ENCODE measurements around the gene TMEM150C.

TMEM150C gene

DNA sequence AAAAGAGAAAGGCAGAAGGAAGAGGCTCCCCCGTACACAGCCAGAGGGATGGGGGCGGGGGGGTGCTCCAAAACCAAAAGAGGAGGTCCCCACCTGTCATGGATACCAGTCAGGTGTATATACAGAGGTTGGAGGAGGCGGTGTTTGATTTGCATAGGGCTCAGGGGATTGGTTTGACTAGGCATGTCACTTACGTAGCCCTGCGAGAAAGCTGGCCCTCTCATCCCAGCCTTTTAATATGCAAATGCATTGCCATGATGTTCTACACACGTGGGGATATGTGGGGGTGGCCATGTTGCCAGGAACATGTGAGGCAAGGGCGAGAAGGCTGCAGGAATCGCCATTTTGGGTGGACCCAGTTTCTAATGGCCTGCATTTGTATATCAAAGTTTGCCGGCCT, 38.6 kb downstream of the TMEM150C start:
- Histone ChIP-seq H3K4me3 (ENCODE audit: low read length) (no peak overlapping the region), H3K9me3 (ENCODE audit: low read length) (peaks cover 1% of the 10 kb centered on the region), H3K36me3 (ENCODE audit: insufficient read depth, low read length) (no peaks in the 10 kb centered on the region), H3K4me1 (ENCODE audit: insufficient read depth, low read length) (no peaks in the 10 kb centered on the region), H2AFZ (ENCODE audit: low read depth, low read length) (no peak overlapping the region), H3K27me3 (ENCODE audit: insufficient read depth, low read length) (peaks cover 2% of the 10 kb centered on the region)

DNA sequence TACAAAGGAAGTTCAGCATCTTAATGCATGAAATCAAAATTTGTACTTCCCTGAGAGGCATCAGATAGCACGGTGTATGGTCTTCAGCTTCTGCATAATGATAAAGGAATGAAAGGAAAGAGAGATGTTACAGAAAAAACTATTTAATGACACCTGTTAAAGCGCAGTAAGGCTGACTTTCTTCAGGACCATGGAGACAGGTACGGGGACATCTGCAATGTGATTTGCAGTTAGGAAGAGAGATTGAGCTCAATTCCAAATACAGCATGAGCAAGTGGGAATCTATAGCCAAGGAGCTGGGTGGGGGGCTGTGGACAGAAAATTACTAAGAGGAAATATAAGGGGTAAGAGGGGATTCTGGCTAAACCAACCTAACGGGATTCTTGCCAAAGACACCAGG, 39.3 kb downstream of the TMEM150C start:
- peaks cover 2% of the 10 kb centered on the region for H3K27me3 ChIP-seq (ENCODE audit: insufficient read depth, low read length)
- H3K4me3 ChIP-seq (ENCODE audit: low read length): no peak overlapping the region
- H2AFZ ChIP-seq (ENCODE audit: low read depth, low read length): no peak overlapping the region
- no peaks in the 10 kb centered on the region for H3K36me3 ChIP-seq (ENCODE audit: insufficient read depth, low read length)
- no peaks in the 10 kb centered on the region for H3K4me1 ChIP-seq (ENCODE audit: insufficient read depth, low read length)
- peaks cover 1% of the 10 kb centered on the region for H3K9me3 ChIP-seq (ENCODE audit: low read length)

DNA sequence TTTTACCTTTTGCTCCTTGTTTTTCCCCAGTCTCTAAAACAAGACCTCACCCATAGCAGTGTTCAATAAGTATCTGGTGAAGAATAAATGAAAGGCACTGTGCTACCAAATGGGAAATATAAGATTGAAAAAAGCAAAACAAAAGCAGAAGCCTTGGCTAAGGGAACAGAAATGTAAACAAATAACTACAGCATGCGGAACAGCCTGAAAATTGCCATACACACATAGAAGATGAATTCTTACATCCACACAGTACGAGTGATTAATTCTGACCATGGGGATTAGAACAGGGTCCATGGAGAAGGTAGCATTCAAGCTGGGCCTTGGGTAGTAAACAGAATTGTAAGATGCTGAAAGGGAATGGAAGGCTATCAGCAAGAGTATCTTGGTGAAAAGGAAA, 40.5 kb downstream of the TMEM150C start:
- H3K4me3 ChIP-seq (ENCODE audit: low read length): no peak overlapping the region
- H3K9me3 ChIP-seq (ENCODE audit: low read length): peaks cover 1% of the 10 kb centered on the region
- H3K27me3 ChIP-seq (ENCODE audit: insufficient read depth, low read length): peaks cover 2% of the 10 kb centered on the region
- H3K4me1 ChIP-seq (ENCODE audit: insufficient read depth, low read length): no peaks in the 10 kb centered on the region
- no peaks in the 10 kb centered on the region for H3K36me3 ChIP-seq (ENCODE audit: insufficient read depth, low read length)
- H2AFZ ChIP-seq (ENCODE audit: low read depth, low read length): no peak overlapping the region

DNA sequence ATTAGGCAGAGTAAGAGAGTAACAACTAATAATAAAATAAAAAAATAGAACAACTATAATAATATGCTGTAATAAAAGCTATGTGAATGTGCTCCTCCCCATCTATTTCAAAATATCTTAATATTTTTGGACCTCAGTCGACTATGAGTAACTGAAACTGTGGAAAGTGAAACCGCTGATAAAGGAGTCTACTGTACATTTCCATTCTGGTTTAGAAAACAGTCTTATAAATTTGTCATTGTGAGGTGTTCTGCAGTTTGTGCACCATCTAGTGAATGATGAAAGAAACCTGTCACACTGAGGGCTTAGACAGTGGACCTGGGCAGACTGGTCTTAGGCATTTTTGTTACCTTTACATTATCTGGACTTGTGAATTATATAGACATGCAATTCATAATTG, 42.0 kb downstream of the TMEM150C start:
- no peaks in the 10 kb centered on the region for H3K36me3 ChIP-seq (ENCODE audit: insufficient read depth, low read length)
- no peaks in the 10 kb centered on the region for H3K4me1 ChIP-seq (ENCODE audit: insufficient read depth, low read length)
- H3K9me3 ChIP-seq (ENCODE audit: low read length): peaks cover 1% of the 10 kb centered on the region
- H2AFZ ChIP-seq (ENCODE audit: low read depth, low read length): no peak overlapping the region
- peaks cover 2% of the 10 kb centered on the region for H3K27me3 ChIP-seq (ENCODE audit: insufficient read depth, low read length)
- no peak overlapping the region for H3K4me3 ChIP-seq (ENCODE audit: low read length)

DNA sequence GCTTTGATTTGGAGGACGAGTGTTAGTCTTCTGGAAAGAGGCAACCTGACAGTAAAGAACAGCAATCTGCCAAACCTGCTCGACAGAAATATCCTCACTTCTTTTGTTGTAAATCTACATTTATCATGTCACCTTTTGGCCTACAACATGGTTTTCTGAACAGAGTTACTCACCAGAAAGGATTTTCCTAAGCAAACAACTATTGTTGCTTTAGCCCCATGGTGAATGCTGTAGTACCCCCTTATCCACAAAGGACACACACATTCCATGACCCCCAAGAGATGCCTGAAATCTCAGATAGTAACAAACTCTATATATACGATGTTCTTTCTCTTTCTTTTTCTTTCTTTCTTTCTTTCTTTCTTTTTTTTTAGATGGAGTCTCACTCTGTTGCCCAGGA, 42.7 kb downstream of the TMEM150C start:
- Histone ChIP-seq H3K27me3 (ENCODE audit: insufficient read depth, low read length) (peaks cover 2% of the 10 kb centered on the region), H3K4me3 (ENCODE audit: low read length) (no peak overlapping the region), H2AFZ (ENCODE audit: low read depth, low read length) (no peak overlapping the region), H3K36me3 (ENCODE audit: insufficient read depth, low read length) (no peaks in the 10 kb centered on the region), H3K4me1 (ENCODE audit: insufficient read depth, low read length) (no peaks in the 10 kb centered on the region), H3K9me3 (ENCODE audit: low read length) (peaks cover 1% of the 10 kb centered on the region)

DNA sequence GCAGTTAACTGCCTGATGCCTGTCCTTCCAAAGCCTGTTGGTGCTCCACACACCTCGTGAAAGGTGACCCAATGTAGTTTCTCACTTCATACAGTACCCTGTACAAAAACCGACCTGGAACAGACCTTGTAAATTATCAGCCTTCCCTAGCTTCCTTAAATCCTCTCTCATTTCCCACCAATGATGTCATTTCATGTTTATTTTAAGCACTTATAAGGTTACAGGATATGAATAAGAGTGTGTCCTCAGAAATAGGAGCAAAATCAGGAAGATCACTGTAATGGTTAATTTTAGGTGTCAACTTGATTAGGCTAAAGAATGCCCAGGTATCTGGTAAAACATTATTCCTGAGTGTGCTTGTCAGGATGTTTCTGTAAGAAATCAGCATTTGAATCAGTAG, 44.7 kb downstream of the TMEM150C start:
- Histone ChIP-seq H3K4me3 (ENCODE audit: low read length) (no peak overlapping the region), H3K4me1 (ENCODE audit: insufficient read depth, low read length) (no peaks in the 10 kb centered on the region), H3K36me3 (ENCODE audit: insufficient read depth, low read length) (no peaks in the 10 kb centered on the region), H2AFZ (ENCODE audit: low read depth, low read length) (no peak overlapping the region), H3K9me3 (ENCODE audit: low read length) (peaks cover 1% of the 10 kb centered on the region), H3K27me3 (ENCODE audit: insufficient read depth, low read length) (peaks cover 2% of the 10 kb centered on the region)

DNA sequence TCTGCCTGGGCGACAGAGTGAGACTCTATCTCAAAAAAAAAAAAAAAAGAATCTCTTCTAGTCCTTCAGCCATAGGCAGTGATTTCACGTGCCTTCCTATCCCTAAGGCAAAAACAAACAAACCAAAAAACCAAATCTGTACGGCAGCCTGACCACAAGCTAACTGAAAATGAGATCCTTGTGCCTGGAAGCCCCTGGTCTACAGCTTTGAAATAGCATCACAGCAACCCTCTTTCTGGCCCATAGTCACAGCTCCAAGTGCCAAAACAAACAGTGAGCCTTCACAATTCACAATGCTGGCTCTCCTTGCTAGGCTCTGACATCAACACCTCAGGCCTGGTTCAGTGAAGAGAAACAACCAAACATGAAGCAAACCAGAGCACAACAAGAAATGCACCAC, 46.1 kb downstream of the TMEM150C start:
- H3K4me3 ChIP-seq (ENCODE audit: low read length): no peak overlapping the region
- no peaks in the 10 kb centered on the region for H3K36me3 ChIP-seq (ENCODE audit: insufficient read depth, low read length)
- no peaks in the 10 kb centered on the region for H3K4me1 ChIP-seq (ENCODE audit: insufficient read depth, low read length)
- no peaks in the 10 kb centered on the region for H3K27me3 ChIP-seq (ENCODE audit: insufficient read depth, low read length)
- no peaks in the 10 kb centered on the region for H3K9me3 ChIP-seq (ENCODE audit: low read length)
- H2AFZ ChIP-seq (ENCODE audit: low read depth, low read length): no peak overlapping the region

DNA sequence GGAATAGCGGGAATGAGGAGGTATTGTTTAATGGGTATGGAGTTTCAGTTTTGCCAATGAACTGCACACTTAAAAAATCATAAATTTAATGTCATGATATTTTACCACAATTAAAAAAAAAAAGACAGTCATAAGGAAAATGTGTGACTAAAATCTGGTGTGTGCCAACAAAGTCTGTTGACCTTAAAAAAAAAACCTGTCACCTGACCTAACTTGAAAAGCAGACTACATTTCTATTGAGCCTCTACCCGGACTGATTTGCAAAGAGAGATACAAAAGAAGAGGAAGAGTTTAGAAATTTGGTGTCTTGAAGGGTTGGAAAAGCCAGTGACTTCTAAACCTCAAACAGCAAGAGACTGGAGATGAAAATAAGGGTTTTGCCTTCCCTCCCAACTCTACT, 48.4 kb downstream of the TMEM150C start:
- no peaks in the 10 kb centered on the region for H3K4me1 ChIP-seq (ENCODE audit: insufficient read depth, low read length)
- H3K36me3 ChIP-seq (ENCODE audit: insufficient read depth, low read length): no peaks in the 10 kb centered on the region
- H3K4me3 ChIP-seq (ENCODE audit: low read length): no peak overlapping the region
- H3K9me3 ChIP-seq (ENCODE audit: low read length): no peaks in the 10 kb centered on the region
- no peaks in the 10 kb centered on the region for H3K27me3 ChIP-seq (ENCODE audit: insufficient read depth, low read length)
- no peak overlapping the region for H2AFZ ChIP-seq (ENCODE audit: low read depth, low read length)

DNA sequence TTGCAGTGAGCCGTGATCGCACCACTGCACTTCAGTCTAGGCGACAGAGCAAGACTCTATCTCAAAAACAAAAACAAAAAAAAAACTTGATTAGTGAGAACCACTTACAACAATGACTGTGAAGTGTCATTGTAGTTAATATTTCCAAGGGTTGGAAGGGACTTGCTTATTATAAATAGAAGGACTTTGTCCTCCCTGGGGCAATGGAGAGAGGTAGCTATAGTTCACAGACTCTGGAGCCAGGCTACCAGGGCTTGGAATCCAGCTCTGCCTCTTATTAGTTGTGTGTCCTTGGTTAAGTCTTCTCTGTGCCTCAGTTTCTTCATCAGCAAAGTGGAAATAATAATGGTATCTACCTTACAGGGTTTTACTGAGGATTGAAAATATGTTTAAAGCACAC, 51.6 kb downstream of the TMEM150C start:
- Histone ChIP-seq H2AFZ (ENCODE audit: low read depth, low read length) (no peak overlapping the region), H3K27me3 (ENCODE audit: insufficient read depth, low read length) (no peaks in the 10 kb centered on the region), H3K36me3 (ENCODE audit: insufficient read depth, low read length) (no peaks in the 10 kb centered on the region), H3K4me1 (ENCODE audit: insufficient read depth, low read length) (no peaks in the 10 kb centered on the region), H3K4me3 (ENCODE audit: low read length) (no peak overlapping the region), H3K9me3 (ENCODE audit: low read length) (no peaks in the 10 kb centered on the region)

DNA sequence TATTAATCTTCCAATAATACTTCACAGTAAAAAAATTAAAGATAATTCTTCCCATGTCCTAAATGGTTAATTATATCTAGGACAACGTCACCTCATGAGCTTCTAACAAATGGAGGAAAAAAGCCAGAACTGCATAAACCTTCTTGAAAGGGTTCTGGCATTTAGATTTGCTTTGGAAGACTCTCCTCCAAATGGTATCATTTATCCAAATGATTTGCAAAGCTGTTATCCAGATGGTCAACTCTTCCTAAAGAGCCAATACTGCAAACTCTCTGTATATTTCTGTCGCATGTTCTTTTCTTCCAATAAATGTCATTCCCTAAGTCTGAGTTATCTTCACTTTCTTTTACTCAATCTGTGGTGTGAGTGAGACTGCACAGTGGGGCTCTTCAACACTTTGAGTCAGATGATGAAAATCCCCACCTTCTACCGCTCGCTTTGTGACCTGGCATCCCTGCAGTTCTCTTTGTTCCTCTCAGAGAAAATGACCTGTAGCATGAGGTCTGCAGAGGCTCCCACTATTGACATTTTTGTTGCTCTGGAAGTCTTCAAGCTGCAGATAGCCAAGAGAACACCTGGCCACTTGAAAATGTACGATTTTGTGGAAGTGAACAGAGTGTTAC, 52.9 kb downstream of the TMEM150C start:
- no peaks in the 10 kb centered on the region for H3K36me3 ChIP-seq (ENCODE audit: insufficient read depth, low read length)
- no peaks in the 10 kb centered on the region for H3K27me3 ChIP-seq (ENCODE audit: insufficient read depth, low read length)
- no peak overlapping the region for H2AFZ ChIP-seq (ENCODE audit: low read depth, low read length)
- no peak overlapping the region for H3K4me3 ChIP-seq (ENCODE audit: low read length)
- no peaks in the 10 kb centered on the region for H3K4me1 ChIP-seq (ENCODE audit: insufficient read depth, low read length)
- no peaks in the 10 kb centered on the region for H3K9me3 ChIP-seq (ENCODE audit: low read length)

DNA sequence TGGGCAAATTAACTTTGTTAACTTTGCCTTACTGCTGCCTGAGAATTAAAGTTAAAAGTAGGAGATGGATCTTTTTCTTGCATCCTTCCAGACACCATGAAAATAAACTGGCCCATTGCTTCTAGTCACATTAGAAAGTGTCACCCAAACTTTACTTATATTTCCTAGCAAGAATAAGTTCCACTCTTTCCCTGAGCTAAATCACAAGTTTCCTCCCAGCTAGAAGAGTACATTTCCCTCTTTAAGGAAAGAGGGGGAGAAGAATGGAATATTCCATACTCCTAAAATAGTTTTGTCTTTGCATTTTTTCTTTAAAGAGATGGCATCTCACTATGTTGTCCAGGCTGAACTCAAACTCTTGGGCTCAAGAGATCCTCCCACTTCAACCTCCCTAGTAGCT, 53.8 kb downstream of the TMEM150C start:
- no peak overlapping the region for H3K4me3 ChIP-seq (ENCODE audit: low read length)
- H3K36me3 ChIP-seq (ENCODE audit: insufficient read depth, low read length): no peaks in the 10 kb centered on the region
- H3K27me3 ChIP-seq (ENCODE audit: insufficient read depth, low read length): no peaks in the 10 kb centered on the region
- no peaks in the 10 kb centered on the region for H3K9me3 ChIP-seq (ENCODE audit: low read length)
- no peaks in the 10 kb centered on the region for H3K4me1 ChIP-seq (ENCODE audit: insufficient read depth, low read length)
- H2AFZ ChIP-seq (ENCODE audit: low read depth, low read length): no peak overlapping the region

DNA sequence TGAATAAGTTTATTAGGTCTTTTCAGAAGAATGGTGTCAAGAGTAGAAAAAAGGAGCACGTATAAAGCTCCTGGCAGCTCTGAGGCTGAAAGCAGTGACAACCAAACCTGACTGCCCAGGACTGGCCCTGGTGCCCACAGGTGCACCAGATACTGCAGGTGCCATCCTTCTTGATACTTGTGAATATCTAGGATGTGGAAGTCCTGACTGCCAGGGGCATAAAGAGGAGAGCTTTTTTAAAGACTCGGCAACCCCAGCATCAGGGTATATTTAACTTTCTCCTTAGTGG, 60.7 kb downstream of the TMEM150C start:
- Histone ChIP-seq H3K4me3 (ENCODE audit: low read length) (no peak overlapping the region), H3K36me3 (ENCODE audit: insufficient read depth, low read length) (no peaks in the 10 kb centered on the region), H3K9me3 (ENCODE audit: low read length) (no peaks in the 10 kb centered on the region), H2AFZ (ENCODE audit: low read depth, low read length) (no peak overlapping the region), H3K27me3 (ENCODE audit: insufficient read depth, low read length) (no peaks in the 10 kb centered on the region), H3K4me1 (ENCODE audit: insufficient read depth, low read length) (peaks cover 37% of the 10 kb centered on the region)

DNA sequence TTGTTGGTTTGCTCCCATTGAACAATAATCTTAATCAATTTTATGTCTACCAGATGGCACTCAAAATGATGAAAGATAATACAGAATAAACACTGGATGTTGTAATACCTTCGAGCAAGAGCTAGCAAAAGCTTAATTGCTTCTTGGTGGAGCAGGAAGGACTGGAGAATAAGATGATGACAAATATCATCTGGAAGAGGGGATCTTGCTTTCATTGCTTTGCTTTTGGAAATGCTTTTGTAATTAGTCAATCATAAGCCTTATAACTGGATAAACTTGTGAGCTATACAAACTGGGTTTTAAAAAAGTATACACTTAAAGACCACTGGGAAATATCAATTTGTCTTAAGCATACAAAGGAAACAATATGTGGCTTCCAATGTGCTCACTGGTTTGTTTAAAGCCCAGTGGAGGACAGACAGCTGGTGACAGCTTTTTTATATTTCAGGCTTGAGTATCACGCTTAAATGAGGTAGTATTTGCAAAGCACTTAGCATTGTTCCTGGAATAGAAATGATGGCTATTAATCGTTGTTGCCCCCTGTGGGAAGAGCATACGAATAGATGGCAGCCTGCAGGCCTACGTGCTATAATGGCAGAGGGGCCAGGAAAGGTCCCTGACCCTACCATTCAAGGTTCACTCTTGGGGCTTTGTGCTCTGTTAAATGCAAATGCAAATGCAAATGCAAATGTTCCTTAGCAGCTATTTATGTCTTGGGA, 61.2 kb downstream of the TMEM150C start:
- no peak overlapping the region for H3K4me3 ChIP-seq (ENCODE audit: low read length)
- H3K9me3 ChIP-seq (ENCODE audit: low read length): no peaks in the 10 kb centered on the region
- H3K36me3 ChIP-seq (ENCODE audit: insufficient read depth, low read length): no peaks in the 10 kb centered on the region
- H3K27me3 ChIP-seq (ENCODE audit: insufficient read depth, low read length): no peaks in the 10 kb centered on the region
- no peak overlapping the region for H2AFZ ChIP-seq (ENCODE audit: low read depth, low read length)
- H3K4me1 ChIP-seq (ENCODE audit: insufficient read depth, low read length): peaks cover 37% of the 10 kb centered on the region

Measured in neuron (in vitro differentiated cells).